CD4-positive, alpha-beta T cell treated with Interleukin-15 for 1 hour (primary cell): Measurements from ENCODE around the gene AMIGO1.
"Not testable (repeated sequence)": the region's sequence is repeated elsewhere in the genome, so short reads cannot be mapped to it uniquely, and the experiment has no call there.

ENCODE experiments used
- DNase-seq: peaks from one replicate; pipeline ENCODE4 v3.0.0-alpha.2; 2020

The AMIGO1 gene

GRCh38 chr1:109482791-109483671 lies 26.5 kb downstream of the AMIGO1 start:
- DNase-seq = peak; percentile 35

GRCh38 chr1:109482242-109482641 lies 27.3 kb downstream of the AMIGO1 start:
- no peak for DNase-seq

- no peak for DNase-seq
Observed at GRCh38 chr1:109481646-109482045, 27.9 kb downstream of the AMIGO1 start.

GRCh38 chr1:109479901-109480300 lies 29.6 kb downstream of the AMIGO1 start:
- no peak for DNase-seq

- DNase-seq = no peak
Observed at GRCh38 chr1:109479311-109479710, 30.2 kb downstream of the AMIGO1 start.

- DNase-seq = no peak
Observed at GRCh38 chr1:109478806-109479205, 30.7 kb downstream of the AMIGO1 start.

GRCh38 chr1:109477821-109478220 lies 31.7 kb downstream of the AMIGO1 start:
- DNase-seq = no peak

- DNase-seq = no peak
Observed at GRCh38 chr1:109476825-109477224, 32.7 kb downstream of the AMIGO1 start.

GRCh38 chr1:109475261-109475660 lies 34.3 kb downstream of the AMIGO1 start:
- DNase-seq = no peak

- DNase-seq = no peak
Observed at GRCh38 chr1:109474697-109475096, 34.8 kb downstream of the AMIGO1 start.

GRCh38 chr1:109473284-109474057 lies 36.1 kb downstream of the AMIGO1 start:
- not testable (repeated sequence) for DNase-seq

GRCh38 chr1:109472779-109473178 lies 36.7 kb downstream of the AMIGO1 start:
- no peak for DNase-seq

GRCh38 chr1:109470245-109470644 lies 39.3 kb downstream of the AMIGO1 start:
- DNase-seq = no peak

GRCh38 chr1:109468903-109469302 lies 40.6 kb downstream of the AMIGO1 start:
- no peak for DNase-seq

- DNase-seq = no peak
Observed at GRCh38 chr1:109468061-109468460, 41.5 kb downstream of the AMIGO1 start.

- DNase-seq = no peak
Observed at GRCh38 chr1:109467301-109467777, 42.2 kb downstream of the AMIGO1 start.

- no peak for DNase-seq
Observed at GRCh38 chr1:109466452-109467300, 42.9 kb downstream of the AMIGO1 start, which contains the start of gene SYPL2. TSS of gene SYPL2 (plus strand) at chr1:109466546. CDS start at chr1:109466844, 298 bp downstream.

GRCh38 chr1:109466125-109466451 lies 43.4 kb downstream of the AMIGO1 start:
- no peak for DNase-seq

GRCh38 chr1:109457819-109458218 lies 51.7 kb downstream of the AMIGO1 start:
- DNase-seq = no peak

GRCh38 chr1:109454497-109455133 lies 54.9 kb downstream of the AMIGO1 start:
- DNase-seq = no peak
